HK-2 (cell line): ENCODE results near the gene GPR45.
A peak's percentile ranks its signal among the peaks of the same experiment; 100 is the strongest.

Source experiments
- DNase-seq: peaks from one replicate; pipeline ENCODE4 v3.0.0-alpha.2; 2018; ENCODE audit not compliant: unreplicated experiment

GPR45 gene

DNA sequence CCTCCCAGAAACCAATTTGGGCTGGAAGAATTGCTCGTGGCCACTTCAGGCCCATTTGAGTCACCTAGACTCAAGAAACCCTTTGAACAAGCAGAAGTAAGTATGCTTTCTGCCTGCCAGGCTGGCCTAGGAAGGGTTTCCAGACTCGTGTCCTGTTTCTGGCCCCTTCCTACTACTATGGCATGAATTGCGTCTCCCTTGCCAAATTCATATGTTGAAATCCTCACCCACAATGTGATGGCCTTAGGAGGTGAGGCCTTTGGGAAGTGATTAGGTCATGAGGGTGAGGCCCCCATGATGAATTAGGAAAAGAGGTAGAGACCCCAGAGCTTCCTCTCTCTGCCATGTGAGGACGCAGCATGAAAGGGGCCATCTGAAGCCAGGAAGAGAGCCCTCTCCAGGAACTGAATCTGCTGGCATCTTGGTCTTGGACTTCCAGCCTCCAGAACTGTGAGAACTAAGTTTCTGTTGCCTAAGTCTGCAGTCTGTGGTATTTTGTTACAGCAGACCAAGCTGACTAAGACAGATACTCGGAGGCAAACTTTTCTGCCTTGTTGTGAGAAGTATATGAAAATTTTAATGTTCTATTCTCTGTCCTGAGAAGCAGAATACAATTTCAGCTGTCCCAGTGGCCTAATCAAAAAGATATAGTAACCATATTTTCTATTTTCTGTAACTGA is 13.1 kb downstream of the GPR45 start:
- DNase-seq, result no peak

DNA sequence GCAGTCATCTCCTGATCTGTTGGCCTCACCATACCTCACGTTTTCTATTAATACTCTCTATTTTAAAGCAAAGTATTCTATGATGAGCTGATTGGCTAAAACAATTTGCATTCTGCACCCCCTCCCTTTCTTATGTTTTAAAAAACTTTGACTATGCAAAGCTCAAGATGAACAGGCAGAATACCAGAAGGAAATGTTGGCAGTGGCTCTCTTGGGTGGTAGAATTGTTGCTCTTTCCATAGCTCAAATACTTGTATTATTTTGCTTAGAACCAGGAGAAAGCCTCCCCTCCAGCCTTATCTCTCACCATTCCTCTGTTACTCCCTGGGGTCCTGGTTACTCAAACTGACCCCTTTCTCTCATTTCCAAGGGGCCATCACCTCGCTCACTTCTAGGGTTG is 14.4 kb downstream of the GPR45 start:
- no peak for DNase-seq

DNA sequence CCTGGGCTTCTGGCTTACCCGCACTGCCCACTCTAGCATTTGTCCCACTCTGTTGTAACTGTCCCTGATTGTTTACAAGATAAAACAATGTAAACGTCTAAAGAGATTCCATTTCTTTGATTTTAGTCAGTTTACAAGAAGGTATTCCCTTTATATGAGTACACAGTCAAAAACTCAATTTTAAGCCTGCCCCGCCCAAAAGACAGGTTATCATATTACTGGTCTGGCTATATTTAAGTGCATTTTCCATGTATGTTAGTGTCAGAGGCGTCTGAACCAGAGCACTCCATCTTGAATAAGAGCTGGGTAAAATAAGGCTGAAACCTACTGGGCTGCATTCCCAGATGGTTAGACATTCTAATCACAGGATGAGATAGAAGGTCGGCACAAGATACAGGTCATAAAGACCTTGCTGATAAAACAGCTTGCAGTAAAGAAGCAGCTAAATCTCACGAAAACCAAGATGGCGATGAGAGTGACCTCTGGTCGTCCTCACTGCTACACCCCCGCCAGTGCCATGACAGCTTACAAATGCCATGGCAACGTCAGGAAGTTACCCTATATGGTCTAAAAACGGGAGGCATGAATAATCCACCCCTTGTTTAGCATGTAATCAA is 15.0 kb downstream of the GPR45 start:
- DNase-seq, result no peak

DNA sequence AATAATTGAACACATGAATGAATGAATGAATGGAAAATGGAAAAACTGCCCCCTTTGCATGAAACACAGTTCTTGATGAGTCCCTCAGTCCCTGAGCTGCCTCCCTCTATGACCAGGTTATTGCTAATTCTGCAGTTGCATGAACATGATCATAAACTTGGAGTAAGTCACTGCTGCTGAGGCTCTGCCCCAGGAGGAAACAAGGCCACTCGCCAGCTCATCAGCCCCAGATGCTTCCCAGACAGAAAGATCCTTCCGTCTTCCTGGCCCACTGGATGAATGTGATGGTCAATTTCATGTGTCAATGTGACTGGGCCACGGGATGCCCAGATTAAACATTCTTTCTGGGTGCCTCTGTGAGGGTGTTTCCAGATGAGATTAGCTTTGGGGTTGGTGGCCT is 16.4 kb downstream of the GPR45 start:
- DNase-seq, result no peak

- DNase-seq, result no peak
Observed at GRCh38 chr2:105258835-105259350, 17.4 kb downstream of the GPR45 start.

GRCh38 chr2:105261061-105261460 is 19.5 kb downstream of the GPR45 start:
- peak; percentile 82 for DNase-seq

GRCh38 chr2:105262651-105263091 is 21.1 kb downstream of the GPR45 start:
- DNase-seq, result peak; percentile 8

DNA sequence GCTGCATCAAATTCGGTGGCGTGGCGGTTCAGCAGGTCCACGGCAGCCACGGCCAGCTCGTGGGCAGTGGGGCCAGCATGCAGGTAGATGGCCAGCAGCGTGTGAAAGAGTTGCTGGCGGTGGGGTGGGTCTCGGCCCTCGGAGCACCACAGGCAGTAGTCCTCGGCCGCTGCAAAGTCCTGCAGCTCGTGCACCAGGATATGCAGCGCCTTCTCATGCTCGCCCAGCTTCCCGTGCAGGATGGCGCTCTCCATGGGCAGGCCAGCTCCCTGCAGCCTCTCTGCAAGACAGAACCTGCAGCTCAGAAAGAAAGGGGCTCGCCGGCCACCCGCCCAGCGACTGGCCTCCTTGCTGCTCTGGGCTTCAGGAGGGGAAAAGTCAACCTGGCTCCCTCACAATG is 27.9 kb downstream of the GPR45 start:
- DNase-seq, result no peak

DNA sequence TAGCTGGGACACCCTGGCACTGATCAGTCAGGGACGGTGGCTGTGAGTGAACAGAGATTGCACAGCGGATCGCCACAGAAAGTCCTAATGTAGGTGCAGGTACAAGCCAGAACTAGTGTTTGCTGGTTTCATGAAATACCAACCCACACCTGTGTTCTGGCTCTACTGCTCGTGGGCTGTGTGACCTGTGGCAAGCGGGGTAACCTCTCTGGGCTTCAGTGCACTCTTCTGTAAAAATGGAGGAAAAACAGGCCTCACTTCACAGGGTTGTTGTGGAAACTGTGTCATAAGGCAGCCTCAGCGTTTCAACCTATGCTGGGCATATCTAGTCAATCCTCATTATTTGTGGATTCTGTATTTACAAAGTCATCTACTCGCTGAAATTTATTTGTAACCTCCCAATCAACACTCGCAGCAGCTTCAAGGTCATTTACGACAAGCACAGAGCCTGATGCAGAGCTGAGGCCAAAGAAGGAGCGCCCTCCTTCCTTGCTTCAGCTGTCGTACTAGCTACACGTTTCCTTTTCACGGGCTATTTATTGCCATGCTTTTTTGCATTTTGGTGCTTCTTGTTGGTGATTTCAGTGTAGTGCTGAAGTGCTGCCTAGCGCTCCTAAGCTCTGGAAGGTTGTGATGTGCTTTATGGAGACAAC is 30.0 kb downstream of the GPR45 start:
- DNase-seq, result no peak

- no peak for DNase-seq
Observed at GRCh38 chr2:105272176-105272575, 30.6 kb downstream of the GPR45 start.

DNA sequence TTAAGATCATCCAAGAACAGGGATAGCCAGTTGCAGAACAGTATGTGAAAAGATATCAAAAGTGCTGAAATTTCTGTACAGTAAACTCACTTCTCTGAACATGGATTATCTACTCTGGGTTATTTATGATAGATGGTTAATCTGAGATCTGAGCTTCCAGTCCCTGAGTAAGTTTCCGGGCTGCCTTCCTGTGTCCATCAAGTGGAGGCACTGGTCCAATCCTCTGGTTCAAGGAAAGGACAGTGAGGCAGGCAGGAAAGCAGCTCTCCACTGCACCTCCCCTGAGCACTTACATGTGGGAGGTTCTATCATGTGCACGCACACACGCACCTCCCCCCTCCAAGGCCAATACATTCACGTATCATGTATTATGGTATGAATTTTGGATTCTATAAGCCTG is 32.5 kb downstream of the GPR45 start:
- DNase-seq, result no peak

DNA sequence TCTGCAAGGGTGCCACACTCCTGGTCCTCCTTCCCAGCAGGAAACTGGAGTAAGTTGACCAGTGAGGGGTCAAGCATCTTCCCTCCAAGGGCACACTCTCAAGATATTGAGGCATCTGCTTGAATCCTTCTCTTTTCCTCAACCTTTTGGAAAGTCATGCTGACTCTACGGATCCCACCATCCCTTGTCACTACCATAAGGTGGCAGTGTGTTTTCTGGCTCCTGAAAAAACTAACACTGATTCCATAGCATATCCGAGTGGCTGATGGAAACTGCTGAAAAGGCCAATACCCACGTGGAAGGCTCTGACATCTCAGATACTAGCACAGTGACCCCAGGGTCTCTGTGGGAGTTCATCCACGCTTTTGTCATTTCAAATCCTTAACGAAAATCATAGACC is 37.1 kb downstream of the GPR45 start:
- DNase-seq, result no peak

DNA sequence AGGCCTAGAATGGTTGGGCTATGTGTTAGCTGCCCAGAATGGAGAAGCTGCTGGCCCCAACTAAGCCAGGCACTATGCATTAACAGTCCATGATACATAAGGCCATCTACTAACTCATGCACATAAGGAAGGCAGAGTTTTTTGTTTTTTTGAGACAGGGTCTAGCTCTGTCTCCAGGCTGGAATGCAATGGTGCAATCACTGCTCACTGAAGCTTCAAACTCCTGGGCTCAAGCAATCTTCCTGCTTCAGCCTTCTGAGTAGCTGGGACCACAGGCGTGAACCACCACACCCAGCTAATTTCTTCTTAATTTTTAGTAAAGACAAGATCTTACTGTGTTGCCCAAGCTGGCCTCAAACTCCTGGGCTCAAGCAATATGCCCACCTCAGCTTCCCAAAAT is 37.6 kb downstream of the GPR45 start:
- no peak for DNase-seq

DNA sequence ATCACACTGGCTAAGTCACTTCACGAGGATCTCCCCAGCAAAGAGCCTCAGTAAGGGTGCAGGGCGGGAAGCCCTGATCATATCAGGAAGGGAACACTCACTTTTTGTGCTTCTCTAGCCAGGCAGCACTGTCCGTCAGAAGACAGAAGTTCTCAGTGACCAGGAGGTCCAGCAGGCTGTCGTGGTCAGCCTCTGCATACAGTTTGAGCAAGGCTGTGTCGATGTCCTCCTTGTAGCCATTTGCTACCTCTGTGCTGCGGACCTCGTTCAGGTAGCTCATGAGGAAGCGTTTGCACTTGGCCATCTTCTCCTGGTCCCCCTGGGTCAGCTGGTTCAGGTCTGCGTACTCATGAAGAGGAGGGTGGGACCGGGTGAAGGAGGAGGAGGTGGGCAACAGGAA is 38.7 kb downstream of the GPR45 start:
- no peak for DNase-seq

DNA sequence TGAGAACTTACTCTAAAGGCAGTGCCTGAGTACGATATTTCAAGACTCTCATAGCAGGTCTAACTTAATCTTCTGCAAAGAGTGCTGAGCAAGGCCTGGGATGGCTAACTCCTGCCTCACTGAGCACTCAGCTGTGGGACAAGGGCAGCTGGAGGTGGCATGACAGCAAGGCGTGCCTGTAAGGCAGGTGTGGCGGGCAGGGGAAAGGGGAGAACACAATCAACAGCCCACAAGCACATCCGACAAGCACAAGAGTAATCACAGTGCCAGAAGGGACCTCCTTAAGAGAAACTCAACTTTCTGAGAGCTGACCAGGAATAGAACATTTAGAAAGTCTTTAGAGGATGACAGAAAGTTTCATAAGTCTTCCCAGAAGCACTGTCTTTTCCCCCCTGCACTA is 42.0 kb downstream of the GPR45 start:
- DNase-seq, result no peak

DNA sequence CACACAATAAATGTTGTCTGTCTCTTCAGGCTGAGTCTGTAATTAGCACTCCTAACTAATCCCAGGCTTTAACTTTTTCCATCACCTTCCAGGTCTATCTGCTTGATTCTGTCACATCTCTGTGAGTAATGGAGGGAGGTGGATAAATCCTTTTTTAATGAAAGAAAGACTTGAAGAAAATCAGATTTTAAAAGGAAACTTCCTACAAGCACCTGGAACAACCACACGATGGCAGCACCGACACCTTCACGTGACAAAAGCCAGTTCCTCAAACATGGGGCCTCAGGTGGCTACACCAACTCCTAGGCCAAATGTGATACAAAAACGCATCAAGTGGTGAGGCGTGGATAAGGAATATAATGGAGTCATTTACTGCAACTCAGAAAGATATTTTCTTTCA is 46.1 kb downstream of the GPR45 start:
- peak; percentile 22 for DNase-seq

DNA sequence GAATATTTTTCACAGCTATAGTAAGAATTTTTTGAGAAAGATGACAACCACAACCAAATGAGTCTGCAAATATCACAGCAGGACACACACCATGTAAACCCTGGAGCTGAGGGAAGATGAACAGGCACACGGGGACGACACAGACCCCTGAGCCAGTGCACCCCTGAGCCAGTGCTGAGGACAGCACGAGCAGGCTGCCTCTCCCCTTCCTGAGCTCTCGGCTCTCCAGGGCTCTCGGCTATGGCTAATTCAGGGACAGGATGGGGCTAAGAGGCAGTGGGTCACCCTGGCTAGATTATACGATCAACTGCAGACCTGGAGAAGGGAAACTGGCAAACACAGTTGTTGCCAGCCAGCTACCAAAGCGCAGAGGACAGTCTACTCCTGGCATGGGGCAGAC is 46.6 kb downstream of the GPR45 start:
- no peak for DNase-seq

DNA sequence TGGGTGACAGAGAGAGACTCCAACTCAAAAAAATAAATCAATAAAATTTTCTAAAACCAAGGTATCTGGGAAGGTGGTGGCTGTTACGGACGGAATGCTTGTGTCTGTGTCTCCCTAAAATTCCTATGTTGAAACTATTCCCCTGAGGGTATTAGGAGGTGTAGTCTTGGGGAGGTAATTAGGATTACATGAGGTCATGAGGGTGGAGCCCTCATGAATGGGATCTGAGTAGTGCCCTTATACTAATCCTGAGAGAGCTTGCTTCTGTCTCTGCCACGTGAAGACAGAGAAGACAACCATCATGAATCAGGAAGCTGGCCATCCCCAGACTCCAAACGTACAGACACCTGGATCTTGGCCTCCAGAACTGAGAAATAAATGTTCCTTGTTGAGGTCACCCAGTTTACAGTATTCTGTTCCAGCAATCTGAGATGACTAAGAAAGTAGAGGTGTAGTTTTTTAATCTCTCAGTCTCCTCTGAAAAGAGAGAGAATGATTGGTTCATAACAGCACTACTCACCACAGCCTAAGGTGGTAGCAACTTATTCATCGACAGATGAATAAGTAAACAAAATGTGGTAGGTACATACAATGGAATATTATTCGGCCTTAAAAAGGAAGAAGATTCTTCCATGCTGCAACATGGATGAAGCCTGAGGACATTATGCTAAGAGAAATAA is 49.6 kb downstream of the GPR45 start:
- DNase-seq, result no peak

DNA sequence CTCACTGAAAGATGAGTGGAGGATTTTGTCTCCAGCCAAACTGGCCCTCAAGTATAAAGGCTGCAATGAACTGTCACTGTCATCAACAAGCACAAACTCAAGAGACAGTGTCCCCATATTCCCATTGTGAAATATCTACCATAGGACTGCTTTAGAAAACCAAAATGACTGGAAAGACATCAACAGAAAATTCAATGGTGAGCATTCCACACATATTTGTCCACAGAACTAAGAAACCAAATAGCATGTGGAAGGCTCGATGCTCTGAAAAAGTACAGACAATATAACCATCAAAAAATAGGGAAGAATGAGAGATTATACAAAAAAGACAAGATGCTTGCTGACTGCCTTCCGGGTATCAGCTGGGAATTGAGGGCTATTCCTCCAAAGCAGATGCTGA is 50.4 kb downstream of the GPR45 start:
- DNase-seq, result no peak
